H1 (cell line): Measurements from ENCODE around the gene CRX. TPM values are rescaled to one million over a fixed set of nuclear protein-coding genes. Genes with fewer than 3 reads are reported as not detected.
A peak's percentile ranks its signal among the peaks of the same experiment; 100 is the strongest.

Source experiments
- CTCF ChIA-PET: fragments of 300-600 bp; sonication (Branson Sonifier 250); formaldehyde crosslinking; loops from one replicate; lab custom pipeline; 2021; ENCODE audit not compliant: partially characterized antibody; lab: Charles Lee
- POLR2A ChIA-PET: fragments of 300-600 bp; sonication (Branson Sonifier 250); formaldehyde crosslinking; loops from one replicate; lab custom pipeline; 2021; ENCODE audit warnings: inconsistent platforms; ENCODE audit not compliant: partially characterized antibody; lab: Charles Lee
- DNase-seq, 2 experiments: peaks; one replicate each; pipeline versions ENCODE4 v3.0.0 to v3.0.0-alpha.2; 2010 to 2022; ENCODE audit warnings: low spot score in 2 of 2, low read depth in 1 of 2, mixed read lengths in 1 of 2
- FAIRE-seq: peaks from 2 replicates; lab custom pipeline; 2011; peaks lifted over from hg19 to GRCh38; lab: Jason Lieb, UNC
- H2AFZ ChIP-seq: 2 replicates; pipeline ENCODE4 v1.8.1; 2012; ENCODE audit warnings: low read length, inconsistent platforms
- H2AK5ac ChIP-seq: 2 replicates; pipeline ENCODE4 v1.6.1; 2013; ENCODE audit warnings: low read depth, low read length
- H2BK120ac ChIP-seq: replicated peaks from 2 replicates; pipeline ENCODE3; 2013; ENCODE audit warnings: low read depth, low read length, inconsistent platforms
- H2BK12ac ChIP-seq: 2 replicates; pipeline ENCODE4 v1.6.1; 2013; ENCODE audit warnings: low read depth, low read length
- H2BK15ac ChIP-seq: 2 replicates; pipeline ENCODE4 v1.6.1; 2013; ENCODE audit warnings: low read length
- H2BK20ac ChIP-seq: 2 replicates; pipeline ENCODE4 v1.6.1; 2013; ENCODE audit warnings: low read length
- H2BK5ac ChIP-seq: 2 replicates; pipeline ENCODE4 v1.6.1; 2013; ENCODE audit warnings: low read depth, low read length
- H3K14ac ChIP-seq: 2 replicates; pipeline ENCODE4 v1.6.1; 2013; ENCODE audit warnings: inconsistent platforms; ENCODE audit not compliant: insufficient read length
- H3K18ac ChIP-seq: 2 replicates; pipeline ENCODE4 v1.6.1; 2013; ENCODE audit warnings: low read length; ENCODE audit errors: extremely low read depth
- H3K23ac ChIP-seq: 2 replicates; pipeline ENCODE4 v1.6.1; 2013; ENCODE audit warnings: inconsistent platforms; ENCODE audit not compliant: insufficient read length
- H3K23me2 ChIP-seq: 2 replicates; pipeline ENCODE4 v1.6.1; 2013; ENCODE audit warnings: low read depth, low read length
- H3K27ac ChIP-seq: 2 replicates; pipeline ENCODE4 v1.6.1; 2011; ENCODE audit warnings: low read depth, low read length, inconsistent platforms
- H3K27me3 ChIP-seq, 4 experiments: replicated peaks in 1 of 4; 1 replicate in 1 of 4; 2 replicates in 3 of 4; pipeline versions ENCODE4 v1.6.1 to v1.8.1; 2011 to 2013; ENCODE audit warnings: low read length in 3 of 4, mild to moderate bottlenecking in 3 of 4, inconsistent platforms in 2 of 4, mixed read lengths in 2 of 4, moderate library complexity in 1 of 4; ENCODE audit not compliant: control insufficient read depth in 3 of 4, insufficient read depth in 3 of 4; ENCODE audit errors: extremely low read depth in 1 of 4
- H3K36me3 ChIP-seq, 4 experiments: 2 replicates each; pipeline versions ENCODE4 v1.6.1 to v1.8.1; 2011 to 2013; ENCODE audit warnings: mild to moderate bottlenecking in 4 of 4, low read length in 3 of 4, moderate library complexity in 2 of 4, control low read depth in 1 of 4, inconsistent platforms in 1 of 4; ENCODE audit not compliant: insufficient read depth in 4 of 4, control insufficient read depth in 2 of 4
- H3K4ac ChIP-seq: replicated peaks from 2 replicates; pipeline ENCODE3; 2013; ENCODE audit warnings: low read length, low read depth, mixed read lengths, inconsistent platforms; ENCODE audit not compliant: insufficient read length
- H3K4me1 ChIP-seq, 4 experiments: replicated peaks in 1 of 4; 1 replicate in 1 of 4; 2 replicates in 3 of 4; pipeline versions ENCODE4 v1.6.1 to v1.8.1; 2011 to 2013; ENCODE audit warnings: low read length in 3 of 4, inconsistent platforms in 2 of 4, mixed read lengths in 1 of 4; ENCODE audit not compliant: insufficient read depth in 4 of 4, control insufficient read depth in 3 of 4
- H3K4me2 ChIP-seq, 2 experiments: 2 replicates each; pipeline versions ENCODE4 v1.6.1 to v1.8.1; 2011 to 2013; ENCODE audit warnings: low read depth in 2 of 2, low read length in 2 of 2, control low read depth in 1 of 2, inconsistent platforms in 1 of 2, mild to moderate bottlenecking in 1 of 2; ENCODE audit not compliant: insufficient read depth in 1 of 2
- H3K4me3 ChIP-seq, 4 experiments: fragments of 200-600, 300-600 bp in 1 of 4; sonication (generic), shearing (Covaris generic), sonication (Bioruptor Twin) in 1 of 4; 2 replicates each; pipeline versions ENCODE4 v1.5.1 to v1.8.1; 2011 to 2016; ENCODE audit warnings: low read length in 4 of 4, low read depth in 3 of 4, control low read depth in 2 of 4, inconsistent platforms in 2 of 4, mild to moderate bottlenecking in 2 of 4, mixed read lengths in 1 of 4, moderate library complexity in 1 of 4; ENCODE audit not compliant: insufficient read depth in 2 of 4; ENCODE audit errors: extremely low read depth in 1 of 4
- H3K56ac ChIP-seq: replicated peaks from 2 replicates; pipeline ENCODE3; 2013; ENCODE audit warnings: low read depth, mild to moderate bottlenecking, mixed read lengths, low read length, inconsistent platforms; ENCODE audit not compliant: insufficient read length
- H3K79me1 ChIP-seq: 2 replicates; pipeline ENCODE4 v1.6.1; 2013; ENCODE audit warnings: low read depth, low read length, control low read depth
- H3K79me2 ChIP-seq, 2 experiments: 2 replicates each; pipeline versions ENCODE4 v1.6.1 to v1.8.1; 2012 to 2013; ENCODE audit warnings: low read length in 2 of 2, mild to moderate bottlenecking in 2 of 2, inconsistent platforms in 1 of 2; ENCODE audit not compliant: insufficient read depth in 2 of 2, control insufficient read depth in 1 of 2
- H3K9ac ChIP-seq, 4 experiments: replicated peaks in 1 of 4; 1 replicate in 1 of 4; 2 replicates in 3 of 4; pipeline versions ENCODE4 v1.6.1 to v1.8.1; 2011 to 2013; ENCODE audit warnings: low read depth in 3 of 4, low read length in 3 of 4, control low read depth in 2 of 4, mild to moderate bottlenecking in 2 of 4, moderate library complexity in 2 of 4, inconsistent platforms in 1 of 4; ENCODE audit errors: extremely low read depth in 1 of 4
- H3K9me3 ChIP-seq, 2 experiments: 2 replicates each; pipeline versions ENCODE4 v1.6.1 to v1.8.1; 2012 to 2013; ENCODE audit warnings: mild to moderate bottlenecking in 2 of 2, moderate library complexity in 2 of 2, control low read depth in 1 of 2, inconsistent platforms in 1 of 2, low read depth in 1 of 2, low read length in 1 of 2, mixed read lengths in 1 of 2; ENCODE audit not compliant: insufficient read depth in 2 of 2
- H4K20me1 ChIP-seq, 2 experiments: replicated peaks in 1 of 2; 2 replicates each; pipeline versions ENCODE3 to v1.8.1; 2011 to 2013; ENCODE audit warnings: inconsistent platforms in 2 of 2, low read length in 2 of 2, mild to moderate bottlenecking in 1 of 2; ENCODE audit not compliant: insufficient read depth in 2 of 2, control insufficient read depth in 1 of 2
- H4K5ac ChIP-seq: 2 replicates; pipeline ENCODE4 v1.6.1; 2013; ENCODE audit warnings: low read length, low read depth, mixed read lengths, inconsistent platforms; ENCODE audit not compliant: insufficient read length
- H4K8ac ChIP-seq: 2 replicates; pipeline ENCODE4 v1.8.0; 2013; ENCODE audit warnings: mild to moderate bottlenecking, moderate library complexity, low read length, inconsistent platforms; ENCODE audit not compliant: insufficient read depth; ENCODE audit errors: extremely low read depth
- H4K91ac ChIP-seq: replicated peaks from 2 replicates; pipeline ENCODE3; 2013; ENCODE audit warnings: low read length, mixed read lengths, inconsistent platforms; ENCODE audit not compliant: insufficient read length
- CBX8 ChIP-seq: fragments of 300-800, 300-1000 bp; sonication (generic); IDR thresholded peaks from 2 replicates; pipeline ENCODE4 v1.7.1; 2016; ENCODE audit warnings: low read depth, low read length, borderline replicate concordance
- WGBS, 2 experiments: shearing (Covaris generic) in 1 of 2; methylation state at CpG; one replicate each; pipeline versions ENCODE4 v1.1.6 to v1.1.7; 2013 to 2015; ENCODE audit warnings: low lambda C conversion rate in 2 of 2, mixed read lengths in 2 of 2, inconsistent platforms in 1 of 2, low coverage in 1 of 2, missing lambda C conversion rate in 1 of 2; ENCODE audit not compliant: insufficient replicate concordance in 2 of 2, insufficient coverage in 1 of 2, insufficient read length in 1 of 2; ENCODE audit errors: extremely low coverage in 1 of 2, missing lambda C conversion rate in 1 of 2; 5-methylcytosine and 5-hydroxymethylcytosine counted together
- polyA plus RNA-seq, 7 experiments: library from polyadenylated mRNA; depleted of rRNA in 3 of 7; stranded (reverse) in 5 of 7; unstranded in 2 of 7; fragments of >200 nt in 5 of 7; fragments of 200-250 nt in 2 of 7; gene quantifications; 1 replicate in 5 of 7; 2 replicates in 1 of 7; 4 replicates in 1 of 7; pipeline versions ENCODE4 v1.2.1 to v1.2.3, GENCODE V29; 2011 to 2013; ENCODE audit warnings: missing spikeins in 2 of 7, mixed read lengths in 2 of 7
- total RNA-seq: library from RNA; stranded (reverse); fragmentation: NEBNext Ultra II Directional; extraction: Animal tissue kit (Norgen Biotek cat#: 25700); gene quantifications from 2 replicates; pipeline ENCODE4 v1.2.1, GENCODE V29; 2021

CRX gene
- total and polyA plus RNA-seq, 2 of the 8 experiments (the other 6 are each of a cell fraction or from before 2014, with no cell fraction given), result 0.08 TPM; not detected in 1

- H2BK12ac ChIP-seq, result peak overlapping the region; percentile 31; the same call in 1 of the 2 replicates
- H3K23ac ChIP-seq, result no peak overlapping the region
- H3K79me2 ChIP-seq, result no peaks in the 10 kb centered on the region
- H3K18ac ChIP-seq, result no peak overlapping the region
- no peak for TF ChIP-seq CBX8
- H2BK5ac ChIP-seq, result no peak overlapping the region
- no peak overlapping the region for H3K56ac ChIP-seq
- H2AK5ac ChIP-seq, result no peak overlapping the region
- H3K79me1 ChIP-seq, result no peaks in the 10 kb centered on the region
- H3K36me3 ChIP-seq, result no peaks in the 10 kb centered on the region
- no peaks in the 10 kb centered on the region for H3K23me2 ChIP-seq
- H3K14ac ChIP-seq, result no peak overlapping the region
- no peak overlapping the region for H2BK20ac ChIP-seq
- no peaks in the 10 kb centered on the region for H3K4me1 ChIP-seq
- DNase-seq (no peak), FAIRE-seq (no peak)
- no peak overlapping the region for H3K4ac ChIP-seq
- H4K20me1 ChIP-seq, result no peaks in the 10 kb centered on the region
- no peak overlapping the region for H2BK15ac ChIP-seq
- no peak overlapping the region for H3K4me3 ChIP-seq
- no peaks in the 10 kb centered on the region for H3K27me3 ChIP-seq
- no peak overlapping the region for H2AFZ ChIP-seq
- ChIA-PET POLR2A (interaction anchor here (1.1 to 1.6 kb wide), 2 partner anchors 10 to 42 kb away, joined by 4 to 7 read pairs; no protein-coding TSS in a partner anchor), CTCF (interaction anchor here (1.1 to 2.1 kb wide), 4 partner anchors 7 to 27 kb away, joined by 5 to 8 read pairs (median 6); no protein-coding TSS in a partner anchor)
- no peak overlapping the region for H3K4me2 ChIP-seq
- H3K9ac ChIP-seq, result no peak overlapping the region
- no peak overlapping the region for H4K8ac ChIP-seq
- WGBS, 2 experiments, result 90% methylated on average over 4 of the region's 4 CpGs; no CpG with 5 or more reads in 1 of the 2 experiments
- H4K5ac ChIP-seq, result no peak overlapping the region
- no peaks in the 10 kb centered on the region for H3K9me3 ChIP-seq
- no peak overlapping the region for H3K27ac ChIP-seq
- no peak overlapping the region for H2BK120ac ChIP-seq
- no peak overlapping the region for H4K91ac ChIP-seq
These were observed 22.9 kb upstream of the CRX start for GRCh38 chr19:47798904-47799266.
